HUES48 (cell line): ENCODE data around the gene SEL1L.
"Not testable (repeated sequence)": the region's sequence is repeated elsewhere in the genome, so short reads cannot be mapped to it uniquely, and the experiment has no call there.

Source experiments
- H3K27ac ChIP-seq: one replicate; pipeline ENCODE4 v1.7.0; 2013; ENCODE audit warnings: low read depth, low read length, inconsistent platforms
- H3K27me3 ChIP-seq: 2 replicates; pipeline ENCODE4 v1.6.1; 2013; ENCODE audit warnings: mild to moderate bottlenecking, low read length; ENCODE audit not compliant: control insufficient read depth, insufficient read depth
- H3K36me3 ChIP-seq: 2 replicates; pipeline ENCODE4 v1.6.1; 2013; ENCODE audit warnings: low read length; ENCODE audit not compliant: control insufficient read depth, insufficient read depth
- H3K4me1 ChIP-seq: 2 replicates; pipeline ENCODE4 v1.6.1; 2013; ENCODE audit warnings: mild to moderate bottlenecking, low read length; ENCODE audit not compliant: control insufficient read depth, insufficient read depth
- H3K4me3 ChIP-seq: 2 replicates; pipeline ENCODE4 v1.5.1; 2013; ENCODE audit warnings: mild to moderate bottlenecking, low read depth, low read length
- H3K9ac ChIP-seq: 2 replicates; pipeline ENCODE4 v1.6.1; 2013; ENCODE audit warnings: mild to moderate bottlenecking, low read depth, low read length, moderate library complexity
- H3K9me3 ChIP-seq: 2 replicates; pipeline ENCODE4 v1.6.1; 2013; ENCODE audit warnings: low read length; ENCODE audit not compliant: control insufficient read depth, insufficient read depth

The SEL1L gene

DNA sequence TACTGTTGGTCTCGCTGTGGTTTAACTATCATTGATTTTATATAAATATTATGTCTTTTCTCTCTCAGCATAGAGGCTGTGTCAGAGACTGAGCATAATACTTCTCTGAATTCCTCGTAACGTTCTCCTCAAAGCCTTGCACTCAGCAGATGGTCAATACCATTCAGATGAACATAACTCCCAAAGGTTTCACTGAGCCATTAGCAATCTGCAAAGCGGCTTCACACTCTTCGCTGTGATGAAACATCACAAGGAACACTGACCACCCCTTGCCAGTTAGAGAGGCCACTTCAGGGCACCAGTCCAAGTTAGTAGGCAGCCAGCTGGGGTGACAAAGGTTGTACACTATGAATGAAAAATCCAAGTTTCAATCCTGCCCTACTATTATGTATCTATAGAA, 103.4 kb downstream of the SEL1L start:
- no peak overlapping the region for H3K27ac ChIP-seq
- H3K36me3 ChIP-seq: peaks cover 10% of the 10 kb centered on the region
- peaks cover 31% of the 10 kb centered on the region for H3K4me1 ChIP-seq
- peaks cover 5% of the 10 kb centered on the region for H3K27me3 ChIP-seq
- no peak overlapping the region for H3K4me3 ChIP-seq
- no peak overlapping the region for H3K9ac ChIP-seq
- no peaks in the 10 kb centered on the region for H3K9me3 ChIP-seq

DNA sequence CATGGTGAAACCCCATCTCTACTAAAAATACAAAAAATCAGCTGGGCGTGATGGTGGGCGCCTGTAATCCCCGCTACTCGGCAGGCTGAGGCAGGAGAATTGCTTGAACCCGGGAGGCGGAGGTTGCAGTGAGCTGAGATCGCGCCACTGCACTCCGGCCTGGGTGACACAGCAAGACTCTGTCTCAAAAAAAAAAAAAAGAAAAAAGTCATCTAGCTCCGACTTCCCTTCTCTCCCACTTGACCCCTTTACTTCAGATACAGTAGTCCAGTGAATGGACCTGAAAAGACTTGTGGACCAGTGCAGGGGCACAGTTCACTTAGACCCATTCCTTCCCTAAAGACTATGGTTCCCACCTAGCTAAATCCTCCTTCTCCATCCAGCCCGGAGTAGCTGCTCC, 103.9 kb downstream of the SEL1L start:
- H3K27ac ChIP-seq, H3K9me3 ChIP-seq, H3K4me3 ChIP-seq, H3K27me3 ChIP-seq, H3K9ac ChIP-seq: not testable (repeated sequence)
- peaks cover 26% of the 10 kb centered on the region for H3K4me1 ChIP-seq
- H3K36me3 ChIP-seq: peaks cover 10% of the 10 kb centered on the region

DNA sequence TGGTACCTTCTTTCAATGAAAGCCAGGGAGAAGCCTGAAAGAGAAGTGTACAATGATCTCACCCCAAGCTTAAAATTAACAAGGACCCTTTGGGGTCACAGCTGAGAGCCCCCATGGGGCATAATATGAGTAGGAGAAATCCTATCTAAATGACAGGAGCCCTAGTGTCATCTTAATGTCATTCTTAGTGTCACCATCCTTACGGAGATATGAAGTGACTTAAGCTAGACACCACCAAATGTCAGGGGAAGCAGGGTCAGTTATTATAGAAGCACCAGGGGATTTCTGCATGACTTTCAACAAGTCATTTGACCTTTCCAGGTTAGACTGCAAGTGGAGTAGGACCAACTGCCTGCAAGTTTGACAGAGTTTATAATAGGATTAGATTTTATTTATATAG, 104.6 kb downstream of the SEL1L start:
- no peak overlapping the region for H3K27ac ChIP-seq
- peaks cover 19% of the 10 kb centered on the region for H3K4me1 ChIP-seq
- peaks cover 15% of the 10 kb centered on the region for H3K36me3 ChIP-seq
- no peak overlapping the region for H3K9ac ChIP-seq
- H3K27me3 ChIP-seq: no peaks in the 10 kb centered on the region
- H3K4me3 ChIP-seq: no peak overlapping the region
- no peaks in the 10 kb centered on the region for H3K9me3 ChIP-seq

DNA sequence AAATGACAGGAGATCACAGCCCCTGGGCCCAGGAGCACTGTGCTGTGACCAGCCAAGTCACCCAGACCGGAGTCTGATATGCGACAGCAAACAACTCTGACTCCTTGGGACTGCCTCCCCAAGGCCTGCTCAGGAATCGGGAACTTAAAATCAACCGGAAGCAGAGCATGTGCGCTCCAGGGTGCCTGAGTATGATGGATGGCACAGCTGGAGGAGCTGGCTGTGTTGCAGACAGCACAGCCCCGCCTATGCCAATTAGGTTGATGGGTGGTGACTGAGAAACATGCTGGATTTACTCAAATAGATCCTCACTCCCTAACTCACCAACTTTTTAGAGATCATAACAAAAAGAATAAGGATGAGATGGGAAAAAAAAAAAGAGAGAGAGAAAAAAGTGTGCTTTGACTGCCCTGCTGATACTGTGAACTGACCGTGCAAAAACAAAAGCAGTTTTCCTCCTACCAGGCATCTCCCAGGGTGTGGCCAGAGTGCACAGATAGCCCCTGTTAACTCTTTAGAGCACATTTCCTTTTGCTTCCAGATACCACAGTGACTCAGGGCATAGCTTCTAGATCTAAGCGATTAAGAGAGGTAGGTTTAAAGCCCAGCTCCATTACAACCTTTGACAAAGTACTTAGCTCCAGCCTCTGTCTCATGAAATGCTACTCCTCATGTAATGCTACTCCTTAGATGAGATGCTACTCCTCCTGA, 106.2 kb downstream of the SEL1L start:
- H3K4me3 ChIP-seq: no peak overlapping the region
- peak overlapping the region; percentile 59 for H3K27ac ChIP-seq
- H3K9me3 ChIP-seq: no peaks in the 10 kb centered on the region
- H3K27me3 ChIP-seq: no peaks in the 10 kb centered on the region
- peaks cover 15% of the 10 kb centered on the region for H3K36me3 ChIP-seq
- no peak overlapping the region for H3K9ac ChIP-seq
- peaks cover 11% of the 10 kb centered on the region for H3K4me1 ChIP-seq

DNA sequence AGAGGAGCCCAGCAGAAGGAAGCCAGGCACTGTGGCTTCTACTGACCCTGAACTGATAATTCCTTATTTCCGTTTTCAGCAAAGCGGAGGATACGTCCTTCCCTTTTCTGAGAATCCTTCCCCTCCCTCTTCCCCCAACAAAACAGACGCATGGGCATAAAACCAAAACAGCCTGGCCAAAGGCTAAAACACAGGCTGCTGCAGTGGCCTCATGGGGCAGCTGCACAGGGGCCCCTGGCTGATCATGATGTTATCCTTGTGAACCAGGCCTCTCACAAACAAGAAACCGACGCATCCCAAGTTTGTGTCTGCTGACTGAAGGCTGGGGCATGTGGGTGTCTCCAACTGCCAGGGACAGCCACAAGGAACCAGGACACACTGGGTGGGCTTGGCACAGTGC, 110.1 kb downstream of the SEL1L start:
- no peaks in the 10 kb centered on the region for H3K9me3 ChIP-seq
- H3K27ac ChIP-seq: no peak overlapping the region
- H3K4me3 ChIP-seq: no peak overlapping the region
- peaks cover 11% of the 10 kb centered on the region for H3K4me1 ChIP-seq
- no peaks in the 10 kb centered on the region for H3K27me3 ChIP-seq
- H3K36me3 ChIP-seq: peaks cover 18% of the 10 kb centered on the region
- H3K9ac ChIP-seq: no peak overlapping the region
